CMK (cell line): ENCODE data around the gene PPP2R5C.

Experiments
- DNase-seq: peaks from one replicate; pipeline ENCODE4 v3.0.0-alpha.2; 2010; ENCODE audit warnings: low read depth

The PPP2R5C gene

GRCh38 chr14:101755591-101756324, 5.8 kb upstream of the PPP2R5C start:
- DNase-seq = no peak

GRCh38 chr14:101757064-101757838, 4.3 kb upstream of the PPP2R5C start:
- no peak for DNase-seq

GRCh38 chr14:101757839-101758211, 3.7 kb upstream of the PPP2R5C start:
- DNase-seq = no peak

- DNase-seq = no peak
Observed at GRCh38 chr14:101758913-101759593, 2.5 kb upstream of the PPP2R5C start.

- DNase-seq = peak; percentile 89
Observed at GRCh38 chr14:101760138-101761011, 1.1 kb upstream of the PPP2R5C start.

GRCh38 chr14:101761881-101762529, 496 bp downstream of the PPP2R5C start:
- no peak for DNase-seq

- no peak for DNase-seq
Observed at GRCh38 chr14:101762530-101763101, 1.1 kb downstream of the PPP2R5C start.

GRCh38 chr14:101763941-101764709, 2.6 kb downstream of the PPP2R5C start:
- no peak for DNase-seq

- DNase-seq = no peak
Observed at GRCh38 chr14:101767618-101768362, 6.3 kb downstream of the PPP2R5C start.

- DNase-seq = no peak
Observed at GRCh38 chr14:101770183-101770582, 8.7 kb downstream of the PPP2R5C start.

GRCh38 chr14:101772770-101773169, 11.3 kb downstream of the PPP2R5C start:
- DNase-seq = no peak

- no peak for DNase-seq
Observed at GRCh38 chr14:101773378-101773777, 11.9 kb downstream of the PPP2R5C start.

GRCh38 chr14:101774006-101774795, 12.7 kb downstream of the PPP2R5C start:
- DNase-seq = no peak

GRCh38 chr14:101774814-101775213, 13.3 kb downstream of the PPP2R5C start:
- DNase-seq = no peak

GRCh38 chr14:101775826-101776225, 14.3 kb downstream of the PPP2R5C start:
- DNase-seq = no peak

GRCh38 chr14:101776344-101776743, 14.8 kb downstream of the PPP2R5C start:
- DNase-seq = no peak

- no peak for DNase-seq
Observed at GRCh38 chr14:101780390-101780789, 18.9 kb downstream of the PPP2R5C start.

GRCh38 chr14:101780887-101781239, 19.4 kb downstream of the PPP2R5C start:
- DNase-seq = no peak
